Esophagus mucosa (tissue), 1 donor: ENCODE results near the gene RBFOX2. TPM values are rescaled to one million over a fixed set of nuclear protein-coding genes. Genes with fewer than 3 reads are reported as not detected.
"Not testable (repeated sequence)": the region's sequence is repeated elsewhere in the genome, so short reads cannot be mapped to it uniquely, and the experiment has no call there.

ENCODE experiments used
- ATAC-seq: fragments of 200-7000 bp; cut with Tn5 transposase; one replicate; pipeline ENCODE4 v1.9.1; 2020
- total RNA-seq: library from RNA; stranded (reverse); gene quantifications from one replicate; pipeline ENCODE4 v1.2.4, GENCODE V29; 2023
- donor health status: DM: yes; HTN: yes; CAD: no.

Gene RBFOX2
- total RNA-seq, 1 donor from 2014 or later = 42.9 TPM

GRCh38 chr22:35766654-35767580 lies 261.7 kb downstream of the RBFOX2 start:
- no peak for ATAC-seq

- no peak for ATAC-seq
Observed at GRCh38 chr22:35761037-35761436, 267.6 kb downstream of the RBFOX2 start.

- no peak for ATAC-seq
Observed at GRCh38 chr22:35758394-35758793, 270.2 kb downstream of the RBFOX2 start.

GRCh38 chr22:35756722-35757121 lies 271.9 kb downstream of the RBFOX2 start:
- ATAC-seq = no peak

GRCh38 chr22:35754761-35755160 lies 273.9 kb downstream of the RBFOX2 start:
- peak; percentile 56 for ATAC-seq

- ATAC-seq = no peak
Observed at GRCh38 chr22:35752863-35753189, 275.8 kb downstream of the RBFOX2 start.

- ATAC-seq = no peak
Observed at GRCh38 chr22:35752006-35752862, 276.4 kb downstream of the RBFOX2 start.

- ATAC-seq = peak; percentile 38
Observed at GRCh38 chr22:35749808-35750207, 278.8 kb downstream of the RBFOX2 start.

GRCh38 chr22:35746946-35747703 lies 281.5 kb downstream of the RBFOX2 start:
- no peak for ATAC-seq

- no peak for ATAC-seq
Observed at GRCh38 chr22:35746248-35746647, 282.4 kb downstream of the RBFOX2 start.

- ATAC-seq = no peak
Observed at GRCh38 chr22:35743326-35743860, 285.2 kb downstream of the RBFOX2 start.

- peak; percentile 54 for ATAC-seq
Observed at GRCh38 chr22:35742342-35743100, 286.1 kb downstream of the RBFOX2 start.

GRCh38 chr22:35740616-35741015 lies 288.0 kb downstream of the RBFOX2 start:
- no peak for ATAC-seq

- ATAC-seq = no peak
Observed at GRCh38 chr22:35739931-35740380, 288.7 kb downstream of the RBFOX2 start.

- ATAC-seq = peak; percentile 27
Observed at GRCh38 chr22:35739076-35739930, 289.3 kb downstream of the RBFOX2 start.

GRCh38 chr22:35737886-35738285 lies 290.7 kb downstream of the RBFOX2 start:
- not testable (repeated sequence) for ATAC-seq

GRCh38 chr22:35736701-35737100 lies 291.9 kb downstream of the RBFOX2 start:
- no peak for ATAC-seq

- no peak for ATAC-seq
Observed at GRCh38 chr22:35736166-35736565, 292.5 kb downstream of the RBFOX2 start.

GRCh38 chr22:35735542-35735941 lies 293.1 kb downstream of the RBFOX2 start:
- ATAC-seq = no peak

- ATAC-seq = no peak
Observed at GRCh38 chr22:35734517-35734827, 294.2 kb downstream of the RBFOX2 start.
